HUES6 (cell line): ENCODE data around the gene TMEM185A.
"Not testable (repeated sequence)": the region's sequence is repeated elsewhere in the genome, so short reads cannot be mapped to it uniquely, and the experiment has no call there.

Experiments used
- H3K27ac ChIP-seq: 2 replicates; pipeline ENCODE4 v1.7.0; 2013; ENCODE audit warnings: low read depth, mild to moderate bottlenecking, low read length, inconsistent platforms
- H3K27me3 ChIP-seq: 2 replicates; pipeline ENCODE4 v1.6.1; 2013; ENCODE audit warnings: low read length; ENCODE audit not compliant: control insufficient read depth, insufficient read depth
- H3K36me3 ChIP-seq: 2 replicates; pipeline ENCODE4 v1.6.1; 2013; ENCODE audit warnings: low read length; ENCODE audit not compliant: control insufficient read depth, insufficient read depth
- H3K4me1 ChIP-seq: 2 replicates; pipeline ENCODE4 v1.6.1; 2013; ENCODE audit warnings: low read length; ENCODE audit not compliant: control insufficient read depth, insufficient read depth
- H3K4me3 ChIP-seq: 2 replicates; pipeline ENCODE4 v1.5.1; 2013; ENCODE audit warnings: low read depth, low read length
- H3K9ac ChIP-seq: one replicate; pipeline ENCODE4 v1.6.1; 2013; ENCODE audit warnings: mild to moderate bottlenecking, low read length
- H3K9me3 ChIP-seq: 2 replicates; pipeline ENCODE4 v1.6.1; 2013; ENCODE audit warnings: low read depth, low read length; ENCODE audit not compliant: control insufficient read depth, insufficient read depth

TMEM185A gene

DNA sequence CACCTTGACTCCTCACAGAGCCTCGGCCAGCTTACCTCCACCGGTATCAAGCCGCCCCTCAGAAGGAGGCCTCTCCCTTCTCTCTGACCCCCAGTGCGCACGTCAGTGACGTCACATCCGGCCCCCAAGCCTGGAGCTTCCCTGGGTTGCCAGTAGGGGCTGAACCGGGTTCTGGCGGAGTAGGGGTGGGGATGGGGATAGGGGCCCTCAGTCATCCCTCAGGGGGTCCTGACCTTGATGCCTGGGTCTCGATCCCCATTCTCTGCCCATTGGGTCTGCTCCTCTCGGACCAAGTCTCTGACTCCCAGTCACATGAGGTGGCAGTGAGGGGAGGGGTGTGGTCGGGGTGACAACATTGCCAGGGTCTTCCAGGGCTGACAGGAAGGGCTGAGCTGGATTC is 44.2 kb downstream of the TMEM185A start, which contains the start of gene MAGEA9B:
Gene MAGEA9B, minus strand, starts transcription at position 101 of the 400 bp plus-strand sequence. CDS start 4,280 bp downstream, outside the sequence.
- H3K9me3 ChIP-seq, H3K9ac ChIP-seq, H3K4me1 ChIP-seq, H3K27me3 ChIP-seq, H3K27ac ChIP-seq, H3K36me3 ChIP-seq, H3K4me3 ChIP-seq: not testable (repeated sequence)

DNA sequence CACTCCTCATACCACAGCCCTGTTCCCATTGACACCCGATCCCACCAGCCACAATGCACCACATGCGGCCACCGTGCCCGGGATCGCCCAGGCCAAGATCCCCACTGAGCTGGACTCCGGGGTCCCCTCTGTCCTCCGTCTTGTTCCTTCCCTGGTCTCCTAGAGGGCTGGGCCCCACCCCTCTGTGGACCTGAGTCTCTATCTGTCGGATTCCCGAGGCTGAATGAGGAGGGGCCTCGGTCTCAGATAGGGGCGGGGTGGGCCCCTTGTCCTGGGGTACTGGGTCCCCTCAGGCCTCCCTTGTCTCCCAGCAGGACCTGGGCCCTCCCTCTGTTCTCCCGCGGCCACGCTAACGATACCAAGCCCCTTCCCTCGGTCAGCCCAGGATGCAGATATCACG is 46.0 kb downstream of the TMEM185A start:
- H3K4me1 ChIP-seq, H3K9me3 ChIP-seq, H3K9ac ChIP-seq: not testable (repeated sequence)

DNA sequence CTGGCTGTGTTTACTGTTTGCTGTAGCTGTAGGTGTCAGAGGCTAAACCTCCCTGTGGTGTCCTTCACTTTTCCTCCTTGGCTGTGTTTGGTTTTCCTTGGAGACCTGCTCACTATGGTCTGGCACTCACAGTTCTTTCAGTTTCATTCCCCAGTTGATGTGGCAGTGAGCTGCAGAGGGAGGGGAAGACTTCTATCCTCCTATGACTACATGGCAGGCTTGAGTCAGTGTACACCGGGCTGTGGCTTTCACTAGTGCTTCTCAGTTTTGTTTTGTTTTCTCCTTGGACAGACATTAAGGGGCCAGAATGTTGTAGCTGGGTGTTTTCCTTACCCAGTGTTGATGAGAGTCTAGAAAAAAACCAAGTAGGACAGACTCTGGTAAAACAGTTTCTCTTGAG is 58.1 kb downstream of the TMEM185A start:
- not testable (repeated sequence) for H3K27ac ChIP-seq

More for the DNA sequence above, 46.0 kb downstream of the TMEM185A start:
- H3K36me3 ChIP-seq, H3K27ac ChIP-seq, H3K4me3 ChIP-seq, H3K27me3 ChIP-seq: not testable (repeated sequence)

DNA sequence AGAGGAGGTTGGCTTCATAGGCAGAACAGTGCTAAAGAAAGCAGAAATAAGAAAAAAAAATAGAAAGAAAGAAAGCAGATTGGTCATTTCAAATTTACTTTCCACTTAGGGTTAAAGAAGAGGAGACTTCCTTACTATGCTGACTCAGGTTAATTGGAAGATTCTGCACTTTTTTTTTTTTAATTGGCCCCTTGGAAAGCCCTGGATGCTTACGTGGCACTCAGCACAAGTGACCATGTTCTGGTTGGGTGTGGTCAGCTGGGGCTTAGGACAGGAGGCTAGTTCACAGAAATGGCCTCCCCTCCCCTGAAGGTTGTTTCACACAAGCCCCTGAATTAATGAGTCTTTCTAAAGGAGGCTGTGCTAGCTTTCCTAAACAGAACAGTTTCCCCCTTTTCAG is 58.8 kb downstream of the TMEM185A start:
- H3K9ac ChIP-seq, result no peak overlapping the region
- no peak overlapping the region for H3K4me3 ChIP-seq
- H3K27ac ChIP-seq, result no peak overlapping the region
- H3K27me3 ChIP-seq, result no peaks in the 10 kb centered on the region
- no peaks in the 10 kb centered on the region for H3K36me3 ChIP-seq
- H3K9me3 ChIP-seq, result no peaks in the 10 kb centered on the region
- peaks cover 8% of the 10 kb centered on the region; the same call in 1 of the 2 replicates for H3K4me1 ChIP-seq

More for the DNA sequence above, 58.1 kb downstream of the TMEM185A start:
- not testable (repeated sequence) for H3K36me3 ChIP-seq, H3K4me1 ChIP-seq, H3K9ac ChIP-seq, H3K27me3 ChIP-seq, H3K9me3 ChIP-seq, H3K4me3 ChIP-seq

DNA sequence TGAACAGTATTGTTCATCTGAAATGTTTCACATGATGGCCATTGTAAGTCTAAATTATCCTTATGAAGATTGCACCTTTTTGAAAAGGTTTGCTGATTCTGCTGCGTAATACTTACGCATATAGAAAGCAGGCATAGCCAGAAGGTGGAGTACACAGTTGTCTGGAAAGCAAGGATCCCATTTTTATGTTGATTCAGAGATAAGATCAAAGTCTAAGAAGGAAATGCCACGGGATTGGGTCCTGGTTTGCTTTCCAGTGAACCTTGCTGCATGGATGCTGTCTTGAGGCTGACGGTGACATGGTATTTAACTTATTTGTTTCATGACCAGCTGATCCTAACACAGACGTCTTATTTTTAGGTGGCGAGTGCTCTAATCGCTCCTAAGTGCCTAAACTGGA is 59.8 kb downstream of the TMEM185A start:
- no peaks in the 10 kb centered on the region for H3K36me3 ChIP-seq
- H3K27me3 ChIP-seq, result no peaks in the 10 kb centered on the region
- H3K9ac ChIP-seq, result no peak overlapping the region
- peaks cover 8% of the 10 kb centered on the region; the same call in 1 of the 2 replicates for H3K4me1 ChIP-seq
- H3K9me3 ChIP-seq, result no peaks in the 10 kb centered on the region
- no peak overlapping the region for H3K27ac ChIP-seq
- no peak overlapping the region for H3K4me3 ChIP-seq

DNA sequence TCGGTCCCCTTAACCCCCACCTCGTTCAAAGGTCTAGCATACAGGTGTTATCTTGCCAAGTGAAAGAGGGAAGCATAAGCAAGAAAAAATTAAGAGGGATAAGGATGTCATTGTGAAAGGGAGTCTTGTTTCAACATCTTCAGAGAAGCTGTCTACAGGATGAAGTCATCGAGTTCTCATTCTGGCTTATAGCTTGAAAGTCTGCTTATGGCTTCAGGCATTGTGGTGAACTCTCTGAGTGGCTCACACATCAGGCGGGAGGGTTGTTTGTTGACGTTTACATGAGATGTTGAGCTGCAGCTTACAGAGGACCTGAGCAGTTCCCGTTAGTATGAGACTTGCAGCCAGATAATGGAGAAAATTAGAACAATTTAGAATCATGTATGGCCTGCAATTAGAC is 60.9 kb downstream of the TMEM185A start:
- no peaks in the 10 kb centered on the region for H3K27me3 ChIP-seq
- peaks cover 8% of the 10 kb centered on the region; the same call in 1 of the 2 replicates for H3K4me1 ChIP-seq
- H3K36me3 ChIP-seq, result no peaks in the 10 kb centered on the region
- no peaks in the 10 kb centered on the region for H3K9me3 ChIP-seq
- no peak overlapping the region for H3K9ac ChIP-seq
- no peak overlapping the region for H3K4me3 ChIP-seq
- no peak overlapping the region for H3K27ac ChIP-seq

DNA sequence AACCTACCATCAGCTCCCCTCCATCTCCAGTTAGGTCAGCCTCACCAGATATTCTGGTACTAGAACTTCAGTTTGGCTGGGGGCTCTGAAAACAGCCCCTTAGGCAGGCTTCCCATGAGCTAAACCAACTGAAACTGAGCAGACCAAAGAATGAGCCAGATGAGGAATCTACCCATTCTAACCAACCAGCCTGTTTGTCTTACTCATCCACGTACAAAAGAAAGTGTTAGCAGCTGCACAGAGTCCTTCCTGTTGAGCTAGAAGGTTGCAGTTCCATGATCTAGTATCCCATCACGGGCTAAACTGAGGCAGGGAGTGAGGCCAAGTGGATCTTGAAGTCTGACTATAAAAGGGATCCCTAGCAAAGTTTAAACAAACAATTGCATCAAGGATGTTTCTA is 61.8 kb downstream of the TMEM185A start:
- Histone ChIP-seq H3K4me3 (no peak overlapping the region), H3K27me3 (no peaks in the 10 kb centered on the region), H3K9me3 (no peaks in the 10 kb centered on the region; the same call in 1 of the 2 replicates), H3K36me3 (no peaks in the 10 kb centered on the region), H3K27ac (no peak overlapping the region), H3K4me1 (peaks cover 8% of the 10 kb centered on the region; the same call in 1 of the 2 replicates), H3K9ac (no peak overlapping the region)

DNA sequence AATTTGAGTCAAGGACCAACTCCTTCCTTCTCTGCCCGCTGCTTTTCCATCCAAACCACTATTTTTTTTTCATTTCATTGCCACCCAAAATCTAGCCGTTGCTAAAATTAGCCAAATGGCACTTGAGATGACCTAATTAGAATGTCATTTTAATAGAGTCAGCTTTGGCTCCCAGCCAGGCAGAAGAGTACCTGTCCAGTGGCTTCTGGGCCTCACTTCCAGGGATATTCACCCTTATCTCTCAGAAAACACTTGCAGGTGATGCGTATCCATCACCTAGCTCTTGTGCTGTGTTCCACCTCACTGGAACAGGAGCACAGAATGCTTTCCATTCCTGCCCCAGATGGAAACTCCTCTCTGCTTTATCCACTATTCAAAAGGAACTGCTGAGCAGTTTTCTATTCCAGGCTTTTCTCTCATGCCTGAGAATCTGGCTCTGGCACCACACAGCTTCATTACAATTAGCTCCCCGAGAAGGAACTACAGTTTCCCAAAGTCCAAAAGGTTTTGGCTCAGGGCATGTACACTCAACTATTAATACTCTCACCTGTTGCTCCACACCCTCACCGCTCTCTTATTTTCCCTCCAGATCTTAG is 62.8 kb downstream of the TMEM185A start:
- no peak overlapping the region for H3K27ac ChIP-seq
- H3K27me3 ChIP-seq, result no peaks in the 10 kb centered on the region
- no peaks in the 10 kb centered on the region for H3K36me3 ChIP-seq
- H3K4me3 ChIP-seq, result no peak overlapping the region
- H3K4me1 ChIP-seq, result peaks cover 8% of the 10 kb centered on the region; the same call in 1 of the 2 replicates
- no peak overlapping the region for H3K9ac ChIP-seq
- H3K9me3 ChIP-seq, result no peaks in the 10 kb centered on the region; the same call in 1 of the 2 replicates

DNA sequence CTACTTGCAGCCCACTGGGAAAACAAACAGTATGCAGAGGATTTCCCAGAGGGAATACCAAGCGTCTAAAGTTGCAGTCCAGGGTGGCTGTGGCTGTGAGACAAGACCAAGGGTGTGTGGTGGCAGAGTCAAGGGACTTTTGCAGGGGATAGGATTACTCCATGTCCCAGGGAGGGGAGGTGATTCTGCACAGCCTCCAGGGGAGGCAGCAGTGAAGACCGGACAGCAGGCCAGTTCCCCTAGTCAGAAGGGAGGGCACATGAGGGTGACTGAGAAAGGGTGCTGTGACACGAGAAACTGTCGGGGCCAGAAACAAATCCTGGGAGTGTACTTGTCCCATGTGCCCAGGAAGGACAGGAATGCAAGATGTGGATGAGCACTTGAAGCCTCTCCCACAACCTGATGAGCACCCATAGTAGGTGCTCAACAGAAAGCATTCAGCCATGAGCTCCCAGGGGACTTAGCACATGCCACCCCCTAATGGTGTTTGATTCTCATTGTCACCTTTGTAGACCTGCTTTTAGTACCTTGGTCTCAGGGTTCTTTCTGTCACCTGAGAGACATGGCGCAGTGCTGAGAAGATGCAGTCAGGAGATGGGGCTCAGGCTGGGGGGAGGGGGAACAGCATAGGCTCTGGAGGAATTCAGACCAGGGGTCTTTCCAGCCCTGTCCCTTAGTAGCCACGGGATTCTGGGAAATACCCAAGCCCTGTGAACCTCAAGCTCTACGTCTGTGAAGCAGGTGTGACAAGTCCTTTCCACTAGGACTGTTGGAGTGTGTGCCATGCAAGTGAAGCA is 63.8 kb downstream of the TMEM185A start:
- H3K4me3 ChIP-seq, result no peak overlapping the region
- no peaks in the 10 kb centered on the region for H3K27me3 ChIP-seq
- H3K9me3 ChIP-seq, result peaks cover 7% of the 10 kb centered on the region
- no peak overlapping the region for H3K27ac ChIP-seq
- H3K9ac ChIP-seq, result no peak overlapping the region
- H3K36me3 ChIP-seq, result no peaks in the 10 kb centered on the region
- peaks cover 8% of the 10 kb centered on the region; the same call in 1 of the 2 replicates for H3K4me1 ChIP-seq

DNA sequence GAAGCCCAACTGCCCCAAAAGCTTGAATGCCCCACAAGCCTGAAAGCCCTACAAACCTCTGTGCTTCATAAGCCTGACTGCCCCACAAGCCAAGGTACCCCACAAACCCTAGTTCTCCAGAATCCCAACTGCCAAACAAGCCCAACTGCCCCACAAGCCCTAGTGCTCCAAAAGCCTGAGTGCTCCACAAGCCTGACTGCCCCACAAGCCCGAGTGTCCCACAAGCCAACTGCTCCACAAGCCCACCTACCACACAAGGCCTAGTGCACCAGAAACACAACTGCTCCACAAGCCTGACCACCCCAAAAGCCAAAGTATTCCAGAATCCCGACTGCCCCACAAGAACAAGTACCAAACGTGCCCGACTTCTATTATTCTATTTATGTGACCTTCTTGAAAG is 68.2 kb downstream of the TMEM185A start:
- no peaks in the 10 kb centered on the region for H3K27me3 ChIP-seq
- no peaks in the 10 kb centered on the region for H3K4me1 ChIP-seq
- H3K9me3 ChIP-seq, result peaks cover 8% of the 10 kb centered on the region

DNA sequence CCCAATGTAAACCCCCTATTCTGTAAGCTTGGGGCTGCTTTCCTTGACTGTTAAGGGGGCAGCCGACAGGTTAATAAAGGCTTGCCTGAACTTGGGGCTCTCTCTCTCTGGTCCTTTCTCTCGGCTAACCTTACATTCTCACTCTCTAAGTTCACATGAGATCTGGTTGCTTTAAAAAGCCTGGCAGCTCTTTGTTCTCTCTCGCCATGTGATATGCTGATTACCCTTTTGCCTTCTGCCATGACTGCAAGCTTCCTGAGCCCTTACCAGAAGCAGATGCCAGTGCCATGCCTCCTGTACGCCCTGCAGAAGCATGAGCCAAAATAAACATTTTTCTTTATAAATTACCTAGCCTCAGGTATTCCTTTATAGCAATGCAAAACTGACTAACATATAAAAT is 76.3 kb downstream of the TMEM185A start:
- not testable (repeated sequence) for H3K27ac ChIP-seq, H3K9me3 ChIP-seq, H3K9ac ChIP-seq, H3K4me3 ChIP-seq, H3K36me3 ChIP-seq, H3K4me1 ChIP-seq, H3K27me3 ChIP-seq

More for the DNA sequence above, 68.2 kb downstream of the TMEM185A start:
- no peak overlapping the region for H3K27ac ChIP-seq
- H3K36me3 ChIP-seq, result no peaks in the 10 kb centered on the region
- no peak overlapping the region for H3K9ac ChIP-seq
- H3K4me3 ChIP-seq, result no peak overlapping the region
